Left renal pelvis (tissue), 4 donors: ENCODE results near the gene ID2. TPM values are rescaled to one million over a fixed set of nuclear protein-coding genes. Genes with fewer than 3 reads are reported as not detected.

ENCODE experiments used
- DNase-seq, 4 donors: peaks; one replicate each; pipeline ENCODE4 v3.0.0-alpha.2; 2013; ENCODE audit warnings: low read depth in 4 of 4, low spot score in 3 of 4
- polyA plus RNA-seq, 4 donors: library from polyadenylated mRNA; unstranded; fragments of 120-200 nt; gene quantifications; one replicate each; pipeline ENCODE4 v1.2.1, GENCODE V29; 2013; ENCODE audit not compliant: insufficient read length in 4 of 4

The ID2 gene
- polyA plus RNA-seq, result 100 to 1,000 TPM; 245 to 352 (median 299) TPM

- peak; percentile 96 to 99 (median 98) for DNase-seq
Measured at GRCh38 chr2:8681786-8682692, at the start of gene ID2. ID2 (plus strand) TSS chr2:8682056; CDS start chr2:8682166, 110 bp downstream.

GRCh38 chr2:8632755-8633154 lies 49.1 kb upstream of the ID2 start:
- DNase-seq, result no peak

- no peak for DNase-seq
Measured at GRCh38 chr2:8633186-8633734, 48.6 kb upstream of the ID2 start.

GRCh38 chr2:8633735-8634313 lies 48.0 kb upstream of the ID2 start:
- no peak for DNase-seq

GRCh38 chr2:8634466-8635172 lies 47.2 kb upstream of the ID2 start:
- DNase-seq, result no peak

- DNase-seq, result no peak
Measured at GRCh38 chr2:8636041-8636491, 45.8 kb upstream of the ID2 start.

GRCh38 chr2:8636721-8637636 lies 44.9 kb upstream of the ID2 start:
- peak; percentile 68 to 84 (median 72) for DNase-seq

GRCh38 chr2:8638327-8638726 lies 43.5 kb upstream of the ID2 start:
- DNase-seq, result no peak

- DNase-seq, result no peak
Measured at GRCh38 chr2:8639122-8639635, 42.7 kb upstream of the ID2 start.

- no peak for DNase-seq
Measured at GRCh38 chr2:8640498-8640897, 41.4 kb upstream of the ID2 start.

- DNase-seq, result no peak
Measured at GRCh38 chr2:8641301-8641965, 40.4 kb upstream of the ID2 start.

- no peak for DNase-seq
Measured at GRCh38 chr2:8642366-8643068, 39.3 kb upstream of the ID2 start.

- no peak for DNase-seq
Measured at GRCh38 chr2:8643250-8643995, 38.4 kb upstream of the ID2 start.

GRCh38 chr2:8643996-8644356 lies 37.9 kb upstream of the ID2 start:
- DNase-seq, result no peak

- DNase-seq, result no peak
Measured at GRCh38 chr2:8644605-8645175, 37.2 kb upstream of the ID2 start.

GRCh38 chr2:8645176-8645831 lies 36.6 kb upstream of the ID2 start:
- no peak for DNase-seq
